Epithelial cell of esophagus (primary cell): ENCODE data around the gene POU2AF3.
A peak's percentile ranks its signal among the peaks of the same experiment; 100 is the strongest.

Experiments used
- DNase-seq: peaks from one replicate; pipeline ENCODE4 v3.0.0; 2010; ENCODE audit warnings: low read depth
- H3K4me3 ChIP-seq: 2 replicates; pipeline ENCODE4 v1.5.1; 2011; ENCODE audit warnings: mild to moderate bottlenecking, low read length, control low read depth
- TF ChIP-seq, protein P1 (sequence below): IDR thresholded peaks from 2 replicates; pipeline ENCODE4 v1.5.1; 2011; ENCODE audit warnings: low read depth, mild to moderate bottlenecking, low read length, control low read depth, inconsistent platforms; ENCODE audit not compliant: insufficient read depth; ENCODE audit errors: missing control alignments

The POU2AF3 gene

DNA sequence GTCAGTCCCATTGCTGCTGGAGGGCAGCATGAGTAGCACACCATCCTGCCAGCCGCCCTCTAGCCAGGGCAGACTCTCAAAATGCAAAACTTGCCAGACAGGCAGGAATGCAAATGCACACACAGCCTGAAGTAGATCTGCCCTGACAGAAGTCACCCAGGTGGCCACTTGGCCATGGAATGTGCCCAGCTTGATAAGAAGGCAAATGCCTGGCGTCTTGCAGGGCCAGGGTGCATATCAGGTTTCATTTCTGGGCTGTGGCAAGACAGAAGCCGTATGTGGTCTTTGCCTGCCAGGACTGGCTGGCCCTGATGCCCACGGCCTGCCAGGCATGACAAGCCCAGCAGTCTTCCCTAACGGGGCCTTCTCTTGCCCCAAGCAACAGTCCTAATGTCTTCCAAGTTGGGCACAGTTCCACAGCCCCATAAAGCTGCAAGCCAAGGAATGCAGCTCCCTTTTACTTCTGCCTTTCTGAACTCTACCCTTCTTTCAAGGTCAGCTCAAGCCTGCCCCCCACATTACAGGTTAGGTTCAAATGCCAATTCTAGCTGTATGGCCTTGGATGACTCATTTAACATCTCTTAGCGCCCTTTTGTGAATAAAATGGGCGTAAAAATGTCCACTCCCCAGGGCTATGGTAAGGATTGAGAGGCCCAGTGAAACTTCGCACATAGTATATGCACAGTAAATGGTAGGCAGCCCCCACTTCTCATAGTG, 29.7 kb downstream of the POU2AF3 start:
- TF ChIP-seq, protein P1, sequence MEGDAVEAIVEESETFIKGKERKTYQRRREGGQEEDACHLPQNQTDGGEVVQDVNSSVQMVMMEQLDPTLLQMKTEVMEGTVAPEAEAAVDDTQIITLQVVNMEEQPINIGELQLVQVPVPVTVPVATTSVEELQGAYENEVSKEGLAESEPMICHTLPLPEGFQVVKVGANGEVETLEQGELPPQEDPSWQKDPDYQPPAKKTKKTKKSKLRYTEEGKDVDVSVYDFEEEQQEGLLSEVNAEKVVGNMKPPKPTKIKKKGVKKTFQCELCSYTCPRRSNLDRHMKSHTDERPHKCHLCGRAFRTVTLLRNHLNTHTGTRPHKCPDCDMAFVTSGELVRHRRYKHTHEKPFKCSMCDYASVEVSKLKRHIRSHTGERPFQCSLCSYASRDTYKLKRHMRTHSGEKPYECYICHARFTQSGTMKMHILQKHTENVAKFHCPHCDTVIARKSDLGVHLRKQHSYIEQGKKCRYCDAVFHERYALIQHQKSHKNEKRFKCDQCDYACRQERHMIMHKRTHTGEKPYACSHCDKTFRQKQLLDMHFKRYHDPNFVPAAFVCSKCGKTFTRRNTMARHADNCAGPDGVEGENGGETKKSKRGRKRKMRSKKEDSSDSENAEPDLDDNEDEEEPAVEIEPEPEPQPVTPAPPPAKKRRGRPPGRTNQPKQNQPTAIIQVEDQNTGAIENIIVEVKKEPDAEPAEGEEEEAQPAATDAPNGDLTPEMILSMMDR: no peak
- no peak overlapping the region for H3K4me3 ChIP-seq
- DNase-seq: no peak

DNA sequence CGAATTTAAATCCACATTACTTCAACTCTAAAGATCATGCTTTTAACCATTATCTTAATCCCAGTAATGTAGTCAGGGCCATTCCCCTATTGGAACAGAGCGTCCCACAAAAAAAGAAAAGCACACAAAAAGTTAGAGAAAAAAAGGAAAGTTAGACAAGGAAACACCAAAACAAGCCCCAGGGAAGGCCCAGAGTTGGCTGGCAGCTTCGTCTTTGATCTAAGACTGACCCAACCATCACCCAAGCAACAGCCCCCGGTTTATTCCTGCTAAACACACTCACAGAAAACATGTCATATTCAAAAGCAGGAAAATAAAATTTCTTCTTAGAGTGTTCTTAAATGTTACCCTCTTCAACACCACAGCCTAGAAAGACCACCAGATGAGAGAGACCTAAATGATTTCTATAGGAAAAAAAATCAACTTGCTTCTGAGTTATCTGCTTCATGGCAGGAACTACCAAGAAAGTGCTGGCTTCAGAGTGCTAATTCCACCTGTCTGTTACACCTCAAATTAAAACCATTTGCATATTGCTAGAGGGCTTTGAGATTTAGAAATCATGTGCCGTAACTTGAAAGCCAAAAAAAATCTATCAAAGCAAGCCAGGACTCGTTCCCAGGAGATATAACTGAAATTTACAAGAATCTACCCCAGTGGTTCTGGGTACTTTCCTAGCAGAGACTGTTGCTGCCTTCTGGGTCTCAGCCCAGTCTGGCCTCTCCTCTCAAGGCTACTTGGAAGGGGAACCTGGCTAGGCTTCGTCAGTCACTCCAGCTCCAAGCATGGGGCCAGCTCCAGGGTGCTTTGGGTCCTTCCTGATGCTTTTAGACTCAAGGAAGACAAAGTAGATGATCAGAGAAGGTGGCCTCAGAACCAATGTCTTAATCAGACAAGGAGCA, 31.2 kb downstream of the POU2AF3 start:
- no peak overlapping the region for H3K4me3 ChIP-seq
- TF ChIP-seq, protein P1: no peak
- DNase-seq: no peak

DNA sequence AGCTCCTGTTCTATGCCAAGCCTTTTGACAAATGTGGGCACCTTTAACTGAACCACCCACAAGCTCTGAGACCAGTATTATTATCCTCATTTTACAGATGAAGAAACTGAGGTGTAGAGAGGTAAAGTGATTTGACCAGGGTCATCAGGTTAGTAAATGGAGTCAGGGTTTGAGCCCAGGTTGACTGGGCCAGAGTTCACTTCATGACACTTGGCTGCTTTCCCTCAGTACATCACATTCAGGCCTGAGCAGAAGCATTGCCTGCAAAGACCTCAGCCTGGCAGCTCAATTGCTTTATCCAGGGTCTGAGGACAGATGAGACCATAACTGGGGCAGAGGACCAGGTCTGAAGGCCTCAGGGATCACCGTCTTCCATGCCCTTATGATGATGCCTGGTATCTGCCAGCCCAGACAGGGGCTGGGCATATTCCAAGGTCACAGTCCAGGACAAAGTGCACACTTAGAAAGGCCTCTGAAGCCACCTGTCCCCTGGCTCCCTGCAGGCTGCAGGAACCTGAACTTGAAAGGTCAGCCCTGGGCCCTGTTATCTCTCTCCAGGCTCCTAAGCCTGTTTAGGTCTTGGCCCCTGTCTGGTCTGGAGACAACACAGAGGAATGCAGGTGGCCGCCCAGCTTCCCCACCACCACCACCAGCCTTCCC, 32.0 kb downstream of the POU2AF3 start:
- no peak overlapping the region for H3K4me3 ChIP-seq
- no peak for DNase-seq
- TF ChIP-seq, protein P1: no peak

DNA sequence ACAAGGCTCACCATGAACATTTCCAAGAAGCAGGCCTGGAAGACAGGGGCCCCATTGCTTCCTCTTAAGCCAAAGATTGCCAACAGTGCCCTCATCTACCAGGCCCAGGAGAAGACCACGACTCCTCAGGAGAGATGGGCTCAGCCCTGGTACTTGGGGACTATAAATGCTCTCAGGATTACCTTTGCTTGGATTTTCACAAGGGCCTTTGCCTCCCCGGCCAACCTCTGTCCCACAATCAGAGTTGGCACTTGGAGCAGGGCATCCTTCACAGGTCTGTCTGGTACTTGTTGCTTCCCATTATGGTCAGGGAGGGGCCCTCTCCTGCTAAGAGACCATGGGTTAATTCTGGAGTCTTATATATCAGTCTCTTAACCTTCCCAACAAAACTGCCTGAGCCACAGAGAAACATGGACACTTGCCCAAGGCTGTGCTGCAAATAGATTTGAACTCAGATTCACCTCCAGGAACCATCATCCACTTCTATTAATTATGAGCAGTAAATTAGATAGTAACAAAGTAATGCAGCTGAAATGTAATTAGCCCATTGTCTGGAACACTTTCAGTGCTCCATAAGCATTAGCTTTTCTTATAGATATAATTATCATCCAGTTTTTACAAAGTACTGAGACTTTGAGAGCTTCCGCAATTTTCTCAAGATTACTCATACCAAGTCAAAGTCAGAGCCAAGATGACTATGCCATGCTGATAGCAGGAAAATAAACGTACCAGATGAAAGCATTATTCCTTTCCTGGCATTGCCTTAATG, 33.5 kb downstream of the POU2AF3 start:
- TF ChIP-seq, protein P1: no peak
- no peak overlapping the region for H3K4me3 ChIP-seq
- DNase-seq: peak; percentile 25

DNA sequence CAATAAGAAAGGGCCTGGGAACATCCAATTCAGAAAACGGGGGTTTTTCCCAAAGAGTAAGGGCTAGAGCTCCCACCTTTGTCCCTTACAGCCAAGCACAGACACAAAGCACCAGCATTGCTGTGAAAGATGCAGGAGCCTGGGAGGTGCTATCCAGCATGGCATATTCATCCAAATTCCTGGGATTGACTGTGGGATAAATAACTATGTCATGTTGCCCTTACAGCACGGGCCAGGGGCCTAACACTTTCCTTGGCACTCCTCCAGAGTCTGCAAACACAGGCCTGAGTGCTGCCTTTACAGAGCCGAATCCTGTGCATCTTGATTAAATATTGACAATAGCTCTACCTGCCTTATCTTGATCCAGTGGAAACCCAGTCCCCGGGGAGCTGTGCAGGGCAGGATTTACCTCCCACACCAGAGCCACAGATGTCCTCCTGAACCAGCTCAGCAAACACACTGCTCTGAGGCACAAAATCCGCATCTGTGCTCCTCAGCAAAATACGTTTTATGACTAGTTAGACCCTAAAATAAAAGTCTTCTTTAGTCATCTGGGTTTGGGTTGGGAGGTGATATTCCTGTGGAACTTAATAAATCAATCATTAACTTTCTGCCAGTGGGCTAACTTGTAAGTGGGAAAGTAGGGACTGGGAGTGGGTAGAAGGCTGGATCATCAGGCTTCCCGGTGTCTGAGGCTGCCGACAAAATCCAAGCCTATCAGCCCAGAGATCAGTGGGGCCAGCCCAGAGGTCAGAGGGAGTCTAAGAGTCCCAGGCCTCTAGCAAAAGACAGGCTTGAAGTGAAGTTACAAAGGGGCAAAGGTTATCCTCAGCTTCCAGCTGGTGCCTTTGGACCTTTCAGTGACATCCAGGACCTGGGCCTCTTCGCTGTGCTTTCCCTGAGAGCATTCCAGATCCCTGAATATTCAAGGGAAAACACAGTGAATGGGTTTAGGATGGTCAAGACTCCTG, 36.5 kb downstream of the POU2AF3 start:
- no peak for DNase-seq
- H3K4me3 ChIP-seq: no peak overlapping the region
- TF ChIP-seq, protein P1: no peak
